ENCODE data around the gene FBN2.
"Not testable (repeated sequence)": the region's sequence is repeated elsewhere in the genome, so short reads cannot be mapped to it uniquely, and the experiment has no call there.

Gene FBN2

GRCh38 chr5:128516978-128517377 lies 21.1 kb downstream of the FBN2 start:
- H3K27ac Mint-ChIP-seq = no peak overlapping the region
- no peaks in the 10 kb centered on the region for H3K4me1 Mint-ChIP-seq
- H3K27me3 Mint-ChIP-seq = no peaks in the 10 kb centered on the region
- H3K4me3 Mint-ChIP-seq = no peak overlapping the region
- H3K9me3 Mint-ChIP-seq = no peaks in the 10 kb centered on the region
- H3K36me3 Mint-ChIP-seq = no peaks in the 10 kb centered on the region
- CTCF ChIA-PET = no interaction called here
- DNase-seq = no peak

- Mint-ChIP-seq H3K27ac (no peak overlapping the region), H3K27me3 (no peaks in the 10 kb centered on the region), H3K4me3 (no peak overlapping the region), H3K4me1 (no peaks in the 10 kb centered on the region), H3K9me3 (no peaks in the 10 kb centered on the region), H3K36me3 (no peaks in the 10 kb centered on the region)
- CTCF ChIA-PET = no interaction called here
- DNase-seq = no peak
Measured at GRCh38 chr5:128513806-128514205, 24.2 kb downstream of the FBN2 start.

- Mint-ChIP-seq H3K4me1 (no peaks in the 10 kb centered on the region), H3K27me3 (no peaks in the 10 kb centered on the region), H3K36me3 (no peaks in the 10 kb centered on the region), H3K9me3 (no peaks in the 10 kb centered on the region), H3K4me3 (no peak overlapping the region), H3K27ac (no peak overlapping the region)
- CTCF ChIA-PET = interaction anchor here (1.0 kb wide), 1 partner anchor 14 kb away, joined by 4 read pairs; no protein-coding TSS in a partner anchor
- no peak for DNase-seq
Measured at GRCh38 chr5:128512894-128513293, 25.2 kb downstream of the FBN2 start.

- Mint-ChIP-seq H3K36me3 (no peaks in the 10 kb centered on the region), H3K27me3 (no peaks in the 10 kb centered on the region), H3K4me3 (no peak overlapping the region), H3K27ac (no peak overlapping the region), H3K9me3 (peaks cover 10% of the 10 kb centered on the region), H3K4me1 (no peaks in the 10 kb centered on the region)
- no peak for DNase-seq
- CTCF ChIA-PET = no interaction called here
Measured at GRCh38 chr5:128506643-128507042, 31.4 kb downstream of the FBN2 start.

- H3K4me1 Mint-ChIP-seq, H3K27me3 Mint-ChIP-seq, H3K27ac Mint-ChIP-seq, DNase-seq, H3K9me3 Mint-ChIP-seq, CTCF ChIA-PET, H3K4me3 Mint-ChIP-seq, H3K36me3 Mint-ChIP-seq: not testable (repeated sequence)
Measured at GRCh38 chr5:128503727-128504126, 34.3 kb downstream of the FBN2 start.

GRCh38 chr5:128498844-128499455 lies 39.1 kb downstream of the FBN2 start:
- no peak for DNase-seq
- CTCF ChIA-PET = interaction anchor here (1.0 to 1.4 kb wide), 2 partner anchors 13 to 285 kb away, joined by 4 read pairs; no protein-coding TSS in a partner anchor
- no peak overlapping the region for H3K27ac Mint-ChIP-seq

GRCh38 chr5:128494516-128494915 lies 43.5 kb downstream of the FBN2 start:
- H3K27ac Mint-ChIP-seq = no peak overlapping the region
- no peak for DNase-seq
- no peak overlapping the region for H3K4me3 Mint-ChIP-seq
- H3K9me3 Mint-ChIP-seq = no peaks in the 10 kb centered on the region
- CTCF ChIA-PET = no interaction called here
- no peaks in the 10 kb centered on the region for H3K27me3 Mint-ChIP-seq
- H3K36me3 Mint-ChIP-seq = no peaks in the 10 kb centered on the region
- H3K4me1 Mint-ChIP-seq = no peaks in the 10 kb centered on the region

More at GRCh38 chr5:128498844-128499455, 39.1 kb downstream of the FBN2 start:
- Mint-ChIP-seq H3K36me3 (no peaks in the 10 kb centered on the region), H3K27me3 (no peaks in the 10 kb centered on the region), H3K4me1 (no peaks in the 10 kb centered on the region), H3K4me3 (no peak overlapping the region), H3K9me3 (peaks cover 6% of the 10 kb centered on the region)

- H3K4me3 Mint-ChIP-seq = no peak overlapping the region
- H3K9me3 Mint-ChIP-seq = no peaks in the 10 kb centered on the region
Measured at GRCh38 chr5:128493657-128494329, 44.3 kb downstream of the FBN2 start.

GRCh38 chr5:128491291-128491690 lies 46.8 kb downstream of the FBN2 start:
- H3K27me3 Mint-ChIP-seq = no peaks in the 10 kb centered on the region
- no peaks in the 10 kb centered on the region for H3K9me3 Mint-ChIP-seq
- H3K4me3 Mint-ChIP-seq = no peak overlapping the region
- DNase-seq = no peak
- CTCF ChIA-PET = no interaction called here
- no peaks in the 10 kb centered on the region for H3K36me3 Mint-ChIP-seq
- no peaks in the 10 kb centered on the region for H3K4me1 Mint-ChIP-seq
- no peak overlapping the region for H3K27ac Mint-ChIP-seq

More at GRCh38 chr5:128493657-128494329, 44.3 kb downstream of the FBN2 start:
- no peak for DNase-seq
- CTCF ChIA-PET = no interaction called here
- Mint-ChIP-seq H3K4me1 (no peaks in the 10 kb centered on the region), H3K36me3 (no peaks in the 10 kb centered on the region), H3K27ac (no peak overlapping the region), H3K27me3 (no peaks in the 10 kb centered on the region)

GRCh38 chr5:128490761-128491160 lies 47.3 kb downstream of the FBN2 start:
- DNase-seq = no peak
- Mint-ChIP-seq H3K27me3 (no peaks in the 10 kb centered on the region), H3K4me3 (no peak overlapping the region), H3K27ac (no peak overlapping the region), H3K36me3 (no peaks in the 10 kb centered on the region), H3K4me1 (no peaks in the 10 kb centered on the region), H3K9me3 (no peaks in the 10 kb centered on the region)
- CTCF ChIA-PET = no interaction called here

- CTCF ChIA-PET = no interaction called here
- H3K27me3 Mint-ChIP-seq = no peaks in the 10 kb centered on the region
- DNase-seq = no peak
- no peak overlapping the region for H3K27ac Mint-ChIP-seq
- H3K4me3 Mint-ChIP-seq = no peak overlapping the region
- no peaks in the 10 kb centered on the region for H3K9me3 Mint-ChIP-seq
- no peaks in the 10 kb centered on the region for H3K4me1 Mint-ChIP-seq
- no peaks in the 10 kb centered on the region for H3K36me3 Mint-ChIP-seq
Measured at GRCh38 chr5:128487041-128487440, 51.0 kb downstream of the FBN2 start.

GRCh38 chr5:128483738-128484137 lies 54.3 kb downstream of the FBN2 start:
- CTCF ChIA-PET = no interaction called here
- Mint-ChIP-seq H3K36me3 (no peaks in the 10 kb centered on the region), H3K27me3 (no peaks in the 10 kb centered on the region), H3K27ac (no peak overlapping the region), H3K4me1 (no peaks in the 10 kb centered on the region), H3K9me3 (no peaks in the 10 kb centered on the region), H3K4me3 (no peak overlapping the region)
- no peak for DNase-seq

GRCh38 chr5:128480906-128481633 lies 57.0 kb downstream of the FBN2 start:
- DNase-seq = no peak
- Mint-ChIP-seq H3K9me3 (no peaks in the 10 kb centered on the region), H3K36me3 (no peaks in the 10 kb centered on the region), H3K4me1 (no peaks in the 10 kb centered on the region), H3K27me3 (no peaks in the 10 kb centered on the region), H3K4me3 (no peak overlapping the region), H3K27ac (no peak overlapping the region)
- CTCF ChIA-PET = no interaction called here

- no peak for DNase-seq
- Mint-ChIP-seq H3K9me3 (no peaks in the 10 kb centered on the region), H3K36me3 (no peaks in the 10 kb centered on the region), H3K4me1 (no peaks in the 10 kb centered on the region), H3K27ac (no peak overlapping the region), H3K4me3 (no peak overlapping the region), H3K27me3 (no peaks in the 10 kb centered on the region)
- CTCF ChIA-PET = no interaction called here
Measured at GRCh38 chr5:128480158-128480557, 57.9 kb downstream of the FBN2 start.
